GM19099 (cell line): ENCODE data around the gene HTR2B.

Source experiments
- POLR2A ChIP-seq: IDR thresholded peaks from 3 replicates; pipeline ENCODE4 v1.6.1; 2011; ENCODE audit warnings: low read depth; ENCODE audit not compliant: insufficient read length; ENCODE audit errors: extremely low read depth

The HTR2B gene

DNA sequence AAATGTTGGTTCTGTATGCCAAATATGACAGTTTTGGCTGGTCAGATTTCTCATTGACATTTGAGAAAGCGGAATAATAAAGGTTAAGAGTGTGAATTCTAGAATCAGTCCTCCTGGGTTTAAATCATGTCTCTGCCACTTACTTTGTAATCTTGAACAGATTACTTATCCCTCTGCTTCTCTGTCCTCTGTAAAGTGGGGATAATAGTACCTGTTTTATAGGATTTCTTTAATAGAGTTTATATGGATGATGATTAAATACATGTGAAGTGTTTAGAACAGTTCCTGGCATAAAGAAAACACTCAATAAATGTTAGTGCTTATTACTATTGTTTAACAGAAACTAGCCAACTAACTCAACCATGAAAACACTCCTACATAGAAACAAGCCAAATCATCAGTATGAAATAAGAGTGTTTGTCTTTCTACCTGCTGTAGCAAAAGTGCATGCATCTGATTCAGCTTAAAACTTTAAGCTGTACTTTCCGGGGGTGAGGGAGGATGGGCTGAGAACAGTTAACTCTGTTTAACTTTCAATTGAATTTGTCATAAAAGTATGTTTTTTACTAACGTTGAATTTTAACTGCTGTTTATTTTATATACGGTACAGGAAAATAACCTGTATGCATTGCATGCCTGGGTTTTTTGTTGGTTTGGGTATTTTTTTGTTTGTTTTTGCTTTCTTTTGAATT, 6.8 kb downstream of the HTR2B start:
- TF ChIP-seq POLR2A = no peak

DNA sequence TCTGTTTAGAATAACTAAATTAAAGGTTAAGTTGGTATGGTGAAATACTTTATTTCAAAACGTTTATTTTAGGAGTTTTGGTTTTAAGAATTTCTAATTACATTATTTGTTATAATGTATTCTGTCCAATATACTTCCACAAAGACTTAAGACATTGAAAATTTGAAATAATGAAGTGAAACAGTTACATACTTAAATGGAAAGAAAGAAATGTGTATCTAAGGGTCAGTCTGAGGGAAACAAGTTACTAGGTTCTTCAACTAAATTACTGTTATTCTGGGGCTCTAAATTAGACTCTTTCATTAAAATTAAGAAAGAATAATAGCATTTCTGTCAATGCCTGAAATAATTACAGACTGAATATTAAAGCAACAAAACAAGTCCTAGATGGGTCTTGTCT, 7.7 kb downstream of the HTR2B start:
- no peak for TF ChIP-seq POLR2A

GRCh38 chr2:231115651-231116050, 9.2 kb downstream of the HTR2B start:
- TF ChIP-seq POLR2A = no peak

DNA sequence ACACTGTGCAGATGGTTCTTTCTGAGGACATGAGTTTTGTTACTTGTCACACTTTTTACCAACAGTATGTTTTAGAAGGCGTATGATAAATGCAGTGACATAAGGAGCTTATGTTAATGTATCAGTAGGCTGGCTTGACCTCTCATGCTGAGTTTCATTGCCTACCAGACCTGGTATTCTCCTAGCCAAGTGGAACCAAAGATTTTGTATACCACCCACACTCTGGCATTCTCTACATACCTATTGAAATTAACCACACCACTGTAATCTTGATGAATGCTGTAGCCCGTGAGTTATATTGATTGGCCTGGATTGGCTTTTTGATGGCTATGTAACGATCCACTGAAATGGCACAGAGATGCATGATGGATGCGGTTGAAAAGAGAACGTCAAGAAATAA, 11.4 kb downstream of the HTR2B start:
- no peak for TF ChIP-seq POLR2A

DNA sequence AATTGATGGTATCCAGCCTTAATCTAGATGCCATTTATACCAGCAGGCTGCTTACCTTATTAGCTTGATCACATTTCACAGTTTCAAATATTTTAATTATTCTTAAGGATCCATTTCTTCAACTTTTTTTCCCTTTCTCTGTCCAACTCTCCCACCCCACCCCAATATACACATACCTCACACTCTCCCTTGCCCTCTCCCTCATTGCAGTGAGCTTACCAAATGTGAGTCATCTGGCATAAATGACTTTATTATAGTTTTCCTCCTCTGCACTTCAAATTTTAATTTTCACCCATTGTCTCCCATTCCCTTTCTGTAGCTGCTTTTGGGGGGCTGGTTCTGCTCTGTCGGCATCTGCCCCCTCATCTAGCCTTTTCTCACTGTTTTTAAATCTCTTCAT, 12.9 kb downstream of the HTR2B start:
- no peak for TF ChIP-seq POLR2A

DNA sequence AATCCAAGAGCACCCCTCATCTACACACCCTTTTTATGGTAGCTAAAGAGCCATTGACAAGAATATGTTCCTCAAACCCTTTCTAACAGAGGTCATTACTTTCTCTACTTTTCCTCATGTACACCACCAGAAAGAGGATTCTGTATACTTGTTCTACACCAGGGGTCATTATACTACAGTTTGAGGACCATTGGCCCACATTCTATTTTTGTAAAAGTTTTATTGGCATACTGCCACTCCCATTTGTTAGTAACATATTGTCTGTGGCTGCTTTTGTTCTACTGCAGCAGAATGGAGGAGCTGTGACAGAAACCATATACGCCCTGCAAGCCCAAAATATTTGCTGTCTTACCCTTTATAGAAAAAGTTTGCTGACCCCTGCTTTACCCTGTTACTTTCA, 14.3 kb downstream of the HTR2B start:
- no peak for TF ChIP-seq POLR2A

- TF ChIP-seq POLR2A = no peak
Measured at GRCh38 chr2:231104115-231104713, 20.6 kb downstream of the HTR2B start.

GRCh38 chr2:231102772-231103171, 22.1 kb downstream of the HTR2B start:
- TF ChIP-seq POLR2A = no peak

DNA sequence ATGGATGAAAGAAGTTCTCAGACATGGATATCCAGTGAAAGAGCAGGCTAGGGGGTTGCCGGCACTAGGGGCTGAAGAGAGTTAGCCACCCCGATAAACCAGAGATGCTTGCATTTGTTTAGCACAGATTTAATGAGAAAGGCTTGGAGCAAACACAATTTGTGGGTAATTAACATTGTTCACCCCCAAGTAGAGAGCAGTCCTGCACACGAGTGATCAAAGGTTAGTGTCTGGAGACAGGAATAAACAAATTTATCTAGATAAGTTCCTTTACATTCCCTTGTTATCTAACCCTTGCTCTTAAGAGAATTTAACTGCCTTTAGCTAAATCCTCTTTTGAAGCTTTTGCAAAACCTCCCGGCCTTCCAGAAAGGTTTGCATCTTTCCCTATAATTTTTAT, 23.9 kb downstream of the HTR2B start:
- TF ChIP-seq POLR2A = no peak

- no peak for TF ChIP-seq POLR2A
Measured at GRCh38 chr2:231099918-231100317, 24.9 kb downstream of the HTR2B start.

DNA sequence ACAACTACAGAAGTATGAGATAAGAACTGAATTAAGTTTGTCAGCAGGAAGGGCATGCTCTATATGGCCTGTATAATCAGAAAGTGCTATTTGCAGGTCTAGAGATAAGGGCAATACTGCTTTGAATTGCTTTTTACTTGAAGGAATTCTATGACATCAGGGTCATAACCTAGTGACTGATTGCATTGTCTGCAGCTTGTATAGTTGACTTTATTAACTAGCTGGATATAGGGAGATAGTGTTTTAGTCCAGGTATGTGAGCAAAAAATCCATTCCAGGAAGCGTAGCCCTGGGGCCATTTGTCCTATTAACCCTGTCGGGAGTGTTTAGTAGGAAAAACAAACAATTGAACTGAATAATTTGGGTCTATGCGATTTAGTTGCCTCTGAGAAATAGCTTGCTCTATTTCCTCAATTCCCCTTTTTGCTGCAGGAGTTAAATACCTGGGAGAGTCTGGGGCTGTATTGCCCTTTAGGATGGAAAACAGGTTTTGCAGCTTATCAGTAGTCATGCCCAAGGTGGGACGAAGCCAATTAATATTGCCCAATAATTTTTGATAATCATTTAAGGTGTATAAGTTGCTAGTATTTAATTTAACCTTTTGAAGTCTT, 30.0 kb downstream of the HTR2B start:
- TF ChIP-seq POLR2A = no peak

- TF ChIP-seq POLR2A = no peak
Measured at GRCh38 chr2:231093933-231094332, 30.9 kb downstream of the HTR2B start.

DNA sequence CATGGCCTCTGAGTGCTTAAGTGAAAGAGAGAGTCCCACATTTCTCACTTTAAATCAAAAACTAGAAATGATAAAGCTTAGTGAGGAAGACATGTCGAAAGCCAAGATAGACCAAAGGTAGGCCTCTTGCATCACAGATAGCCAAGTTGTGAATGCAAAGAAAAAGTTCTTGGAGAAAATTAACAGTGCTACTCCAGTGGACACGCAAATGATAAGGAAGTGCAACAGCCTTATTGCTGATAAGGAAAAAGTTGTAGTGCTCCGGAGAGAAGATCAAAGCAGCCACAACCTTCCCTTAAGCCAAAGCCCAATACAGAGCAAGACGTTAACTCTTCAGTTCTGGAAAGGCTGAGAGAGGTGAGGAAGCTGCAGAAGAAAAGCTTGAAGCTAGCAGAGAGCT, 36.1 kb downstream of the HTR2B start:
- no peak for TF ChIP-seq POLR2A

- TF ChIP-seq POLR2A = no peak
Measured at GRCh38 chr2:231084565-231084964, 40.3 kb downstream of the HTR2B start.

DNA sequence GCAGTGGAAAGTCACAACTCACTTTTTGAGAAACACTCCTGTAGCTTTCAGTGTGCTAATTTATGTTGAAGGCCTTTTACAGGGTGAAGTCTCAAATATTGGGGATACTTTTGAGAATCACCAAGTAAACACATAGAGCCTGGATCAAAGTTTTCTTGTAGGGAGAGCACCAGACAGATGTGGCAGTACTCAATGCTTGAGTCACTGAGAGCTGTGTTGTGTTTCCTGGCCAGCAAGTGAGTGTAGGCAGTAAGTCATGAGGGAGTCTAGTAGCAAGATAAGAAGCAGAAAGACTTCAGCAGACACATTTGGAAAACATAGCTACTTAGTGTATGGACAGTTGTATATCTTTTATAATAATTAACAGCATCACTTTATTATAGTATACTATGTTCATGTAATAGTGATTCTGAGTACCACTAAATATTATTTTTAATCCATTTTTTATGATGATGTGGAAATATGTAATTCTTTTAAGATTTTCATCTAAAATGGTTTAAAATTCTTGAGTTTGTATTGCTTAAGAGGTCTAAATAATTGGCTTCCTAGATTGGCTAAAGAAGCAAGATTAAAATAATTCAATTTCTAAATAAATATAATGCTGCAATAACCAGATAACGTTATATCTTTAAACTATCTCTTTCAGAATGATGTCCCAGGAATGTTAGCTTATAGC, 55.3 kb downstream of the HTR2B start:
- TF ChIP-seq POLR2A = no peak
